HepG2 (cell line): ENCODE measurements around the gene ATP9B. TPM values are rescaled to one million over a fixed set of nuclear protein-coding genes. Genes with fewer than 3 reads are reported as not detected.

Experiments
- ATAC-seq: fragments of 200-7000 bp; cut with Tn5 transposase; 3 replicates; pipeline ENCODE4 v1.9.1; 2020; ENCODE audit warnings: mild to moderate bottlenecking, moderate library complexity
- BruUV-seq: library from RNA; stranded (reverse); fragments of 400-500 nt; replicated peaks from 2 replicates; lab custom pipeline; 2021; lab: Mats Ljungman, UMichigan
- CTCF ChIA-PET: fragments of 300-600 bp; formaldehyde crosslinking; extraction: SDS; loops from one replicate; lab custom pipeline; 2021; ENCODE audit warnings: low total read pairs, inconsistent platforms, low intra/inter-chr PET ratio; lab: Yijun Ruan, JAX
- POLR2A ChIA-PET: fragments of 350-600 bp; sonication (Branson Sonifier 250); formaldehyde crosslinking; loops from one replicate; lab custom pipeline; 2020; ENCODE audit warnings: antibody characterized with exemption, inconsistent platforms; lab: Yijun Ruan, JAX
- DNase-seq: peaks from one replicate; pipeline ENCODE4 v3.0.0-alpha.2; 2015; ENCODE audit warnings: low spot score
- FAIRE-seq: peaks from 3 replicates; lab custom pipeline; 2011; peaks lifted over from hg19 to GRCh38; lab: Jason Lieb, UNC
- H2AFZ ChIP-seq: one replicate; pipeline ENCODE4 v1.6.1; 2011; ENCODE audit warnings: low read length, inconsistent platforms
- H3K27ac ChIP-seq: fragments of 300-600 bp; 3 replicates; pipeline ENCODE4 v1.8.0; 2011; ENCODE audit warnings: mixed run types, mild to moderate bottlenecking, mixed read lengths, low read length, inconsistent platforms; ENCODE audit not compliant: insufficient read depth; ENCODE audit errors: extremely low read length
- H3K27me3 ChIP-seq, 2 experiments: fragments of 200-600 bp in 1 of 2; 2 replicates in 1 of 2; 3 replicates in 1 of 2; pipeline versions ENCODE4 v1.6.0 to v1.8.0; 2011; ENCODE audit warnings: low read length in 2 of 2, mild to moderate bottlenecking in 2 of 2, moderate library complexity in 2 of 2, inconsistent platforms in 1 of 2; ENCODE audit not compliant: insufficient read depth in 2 of 2, control insufficient read depth in 1 of 2
- H3K36me3 ChIP-seq, 2 experiments: fragments of 200-600 bp in 1 of 2; replicated peaks in 1 of 2; 2 replicates in 1 of 2; 3 replicates in 1 of 2; pipeline versions ENCODE4 v1.5.1 to v1.8.0; 2011; ENCODE audit warnings: low read length in 2 of 2, inconsistent platforms in 1 of 2; ENCODE audit not compliant: insufficient read depth in 2 of 2, control insufficient read depth in 1 of 2
- H3K4me1 ChIP-seq: 2 replicates; pipeline ENCODE4 v1.5.1; 2012; ENCODE audit warnings: low read length, inconsistent platforms; ENCODE audit not compliant: insufficient read depth
- H3K4me2 ChIP-seq: 2 replicates; pipeline ENCODE4 v1.6.0; 2011; ENCODE audit warnings: low read depth, low read length, inconsistent platforms
- H3K4me3 ChIP-seq, 3 experiments: fragments of 200-600 bp in 1 of 3; sonication (generic), shearing (Covaris generic) in 1 of 3; replicated peaks in 1 of 3; 2 replicates each; pipeline ENCODE4 v1.5.1; 2011 to 2016; ENCODE audit warnings: low read length in 3 of 3, inconsistent platforms in 2 of 3, low read depth in 2 of 3, mild to moderate bottlenecking in 2 of 3, control low read depth in 1 of 3, mixed read lengths in 1 of 3; ENCODE audit not compliant: insufficient read depth in 1 of 3
- H3K79me2 ChIP-seq: one replicate; pipeline ENCODE4 v1.6.1; 2011; ENCODE audit warnings: low read length, inconsistent platforms; ENCODE audit not compliant: insufficient read depth
- H3K9ac ChIP-seq: 2 replicates; pipeline ENCODE4 v1.6.0; 2011; ENCODE audit warnings: mild to moderate bottlenecking, low read depth, low read length, inconsistent platforms; ENCODE audit not compliant: insufficient read depth
- H3K9me3 ChIP-seq: 2 replicates; pipeline ENCODE4 v1.5.1; 2012; ENCODE audit warnings: mild to moderate bottlenecking, low read length
- H4K20me1 ChIP-seq: 2 replicates; pipeline ENCODE4 v1.6.0; 2011; ENCODE audit warnings: inconsistent platforms, mild to moderate bottlenecking, low read length, moderate library complexity; ENCODE audit not compliant: insufficient read depth
- BATF2 ChIP-seq: sonication (generic); formaldehyde crosslinking; IDR thresholded peaks from 2 replicates; pipeline ENCODE4 v1.8.0; 2022; ENCODE audit warnings: mild to moderate bottlenecking, missing genetic modification reagents, moderate library complexity
- CBX2 ChIP-seq, 2 experiments: fragments of 200-600 bp in 1 of 2; sonication (generic); formaldehyde crosslinking in 1 of 2; IDR thresholded peaks; 2 replicates each; pipeline versions ENCODE4 v1.7.0 to v1.8.1; 2018 to 2022; ENCODE audit warnings: low read depth in 2 of 2, low read length in 1 of 2, mild to moderate bottlenecking in 1 of 2, missing genetic modification reagents in 1 of 2
- KAT2B ChIP-seq: fragments of 150-350 bp; IDR thresholded peaks from 2 replicates; pipeline ENCODE4 v1.6.1; 2014; ENCODE audit warnings: low read depth, low read length, borderline replicate concordance
- KLF15 ChIP-seq: sonication (generic); formaldehyde crosslinking; IDR thresholded peaks from 2 replicates; pipeline ENCODE4 v1.8.1; 2023; ENCODE audit warnings: borderline replicate concordance, mild to moderate bottlenecking, inconsistent platforms, missing genetic modification reagents, mixed read lengths
- MTA1 ChIP-seq: sonication (generic); formaldehyde crosslinking; IDR thresholded peaks from 2 replicates; pipeline ENCODE4 v1.4.0; 2020; ENCODE audit warnings: missing genetic modification reagents, mild to moderate bottlenecking, borderline replicate concordance
- REST ChIP-seq, 2 experiments: IDR thresholded peaks; 2 replicates each; pipeline ENCODE4 v1.6.1; 2011 to 2012; ENCODE audit warnings: low read length in 2 of 2, borderline replicate concordance in 1 of 2, low read depth in 1 of 2, mild to moderate bottlenecking in 1 of 2, moderate library complexity in 1 of 2
- RFX5 ChIP-seq: IDR thresholded peaks from 2 replicates; pipeline ENCODE4 v1.6.1; 2011; ENCODE audit warnings: low read depth, low read length, improper control_type of control experiment
- SAFB2 ChIP-seq: sonication (generic); formaldehyde crosslinking; IDR thresholded peaks from 2 replicates; pipeline ENCODE4 v1.5.1; 2020; ENCODE audit warnings: missing genetic modification reagents, low read depth, mild to moderate bottlenecking, borderline replicate concordance
- THRA ChIP-seq: sonication (generic); formaldehyde crosslinking; IDR thresholded peaks from 2 replicates; pipeline ENCODE4 v1.4.0; 2020; ENCODE audit warnings: missing genetic modification reagents, borderline replicate concordance
- ZBTB8A ChIP-seq: sonication (generic); formaldehyde crosslinking; IDR thresholded peaks from 2 replicates; pipeline ENCODE4 v1.4.0; 2020; ENCODE audit warnings: mild to moderate bottlenecking, low read depth, missing genetic modification reagents, borderline replicate concordance
- ZNF460 ChIP-seq: sonication (generic); formaldehyde crosslinking; IDR thresholded peaks from 2 replicates; pipeline ENCODE4 v1.5.1; 2020; ENCODE audit warnings: missing genetic modification reagents, mild to moderate bottlenecking, borderline replicate concordance
- ZNF557 ChIP-seq: sonication (generic); formaldehyde crosslinking; IDR thresholded peaks from 2 replicates; pipeline ENCODE4 v1.4.0; 2020; ENCODE audit warnings: missing genetic modification reagents
- ZNF652 ChIP-seq: IDR thresholded peaks from 2 replicates; pipeline ENCODE4 v1.6.1; 2016; ENCODE audit warnings: low read depth, borderline replicate concordance
- WGBS: methylation state at CpG from one replicate; pipeline ENCODE4 v1.1.6; 2017; ENCODE audit warnings: low lambda C conversion rate; 5-methylcytosine and 5-hydroxymethylcytosine counted together
- in situ Hi-C: cut with HindIII; loops from 2 replicates; pipeline ENCODE4 v1.10.0; 2017; ENCODE audit warnings: low pct_unique_long_range_greater_than_20kb; ENCODE audit not compliant: extremely low pct_ligation_motif_present
- intact Hi-C: fragments of 100-400 bp; cut with micrococcal nuclease; formaldehyde crosslinking; loops from one replicate; pipeline ENCODE4 v1.10.0; 2022; ENCODE audit not compliant: unreplicated experiment
- polyA plus RNA-seq, 8 experiments: library from polyadenylated mRNA; depleted of rRNA in 3 of 8; stranded (reverse) in 7 of 8; unstranded in 1 of 8; fragments of >200 nt; fragmentation: Illumina TruSeq in 4 of 8; extraction: Trizol in 4 of 8; gene quantifications; 2 replicates each; pipeline versions ENCODE4 v1.2.1 to v1.2.3, GENCODE V29; 2011 to 2016; ENCODE audit warnings: low read depth in 4 of 8, missing spikeins in 1 of 8, mixed read lengths in 1 of 8; ENCODE audit not compliant: insufficient read depth in 1 of 8
- total RNA-seq, 5 experiments: library from RNA; depleted of rRNA; stranded (reverse); fragments of >200 nt; fragmentation: Illumina TruSeq; extraction: Trizol; gene quantifications; 2 replicates each; pipeline ENCODE4 v1.2.3, GENCODE V29; 2016; ENCODE audit warnings: low read depth in 1 of 5

Gene ATP9B
- total and polyA plus RNA-seq, 2 of the 13 experiments (the other 11 are each of a cell fraction or from before 2014, with no cell fraction given): 10.8 to 11.3 TPM

GRCh38 chr18:79206444-79206843 lies 137.2 kb downstream of the ATP9B start:
- Histone ChIP-seq H3K4me1 (peaks cover 8% of the 10 kb centered on the region), H3K79me2 (no peaks in the 10 kb centered on the region), H3K36me3 (peaks cover 0 to 9% of the 10 kb centered on the region in 2 experiments; a peak in 3 of 5 replicates), H3K4me3 (no peak overlapping the region), H4K20me1 (no peaks in the 10 kb centered on the region), H3K9me3 (no peaks in the 10 kb centered on the region), H3K27ac (no peak overlapping the region), H3K27me3 (no peaks in the 10 kb centered on the region), H3K9ac (no peak overlapping the region), H3K4me2 (no peak overlapping the region), H2AFZ (no peak overlapping the region)
- ATAC-seq (no peak), DNase-seq (no peak), FAIRE-seq (no peak)
- POLR2A ChIA-PET: no interaction called here
- no TSS peak for BruUV-seq
- CTCF ChIA-PET: no interaction called here
- WGBS: 85% methylated on average over 4 of the region's 4 CpGs
- intact Hi-C loops (no loop called here), in situ Hi-C loops (no loop called here)
- TF ChIP-seq ZBTB8A (CRISPR knock-in tag) (no peak), KAT2B (no peak), CBX2 (IDR thresholded peaks at IDR 0.05; ENCODE audit: low read depth, low read length) (no peak), CBX2 (CRISPR knock-in tag; IDR thresholded peaks at IDR 0.05; ENCODE audit: low read depth) (no peak), ZNF460 (no peak), THRA (CRISPR knock-in tag) (no peak), SAFB2 (CRISPR knock-in tag) (no peak), REST (IDR thresholded peaks at IDR 0.05; ENCODE audit: borderline replicate concordance in 1 of 2, low read depth in 1 of 2, low read length in 2 of 2) (no peak), RFX5 (no peak), ZNF557 (CRISPR knock-in tag) (no peak), ZNF652 (no peak), KLF15 (CRISPR knock-in tag) (no peak), BATF2 (no peak), MTA1 (no peak)
